ENCODE measurements around the gene GALNT2.

GALNT2 gene

GRCh38 chr1:230322421-230322756 lies 255.4 kb downstream of the GALNT2 start:
- no peak overlapping the region for H3K4me3 ChIP-seq (ENCODE audit: low read depth, low read length)
- DNase-seq (ENCODE audit: low read depth), result no peak
- TF ChIP-seq CTCF (IDR thresholded peaks at IDR 0.05; ENCODE audit: control insufficient read depth, extremely low read depth, insufficient read depth), result no peak

GRCh38 chr1:230322967-230323547 lies 256.0 kb downstream of the GALNT2 start:
- TF ChIP-seq CTCF (IDR thresholded peaks at IDR 0.05; ENCODE audit: control insufficient read depth, extremely low read depth, insufficient read depth), result no peak
- no peak overlapping the region for H3K4me3 ChIP-seq (ENCODE audit: low read depth, low read length)
- DNase-seq (ENCODE audit: low read depth), result no peak

DNA sequence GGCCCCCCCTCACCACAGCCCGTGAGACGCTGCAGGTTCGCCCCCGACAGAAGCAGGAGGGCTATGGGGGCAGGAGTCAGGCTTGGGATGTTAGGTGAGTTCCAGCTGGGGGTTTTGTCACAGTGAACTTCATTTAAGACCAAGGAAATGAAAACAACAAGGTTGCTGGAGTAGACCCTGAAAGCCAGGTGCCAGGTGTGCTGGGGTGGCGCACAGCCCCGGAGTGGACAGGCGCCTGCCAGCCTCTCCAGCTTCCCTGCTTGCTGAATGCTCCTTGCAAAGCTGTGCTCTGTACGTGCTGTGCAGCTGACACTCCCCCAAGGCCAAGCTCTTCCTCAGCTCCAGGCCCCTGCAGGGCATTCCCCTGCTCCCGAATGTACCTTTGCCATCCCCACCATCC lies 256.6 kb downstream of the GALNT2 start:
- no peak for TF ChIP-seq CTCF (IDR thresholded peaks at IDR 0.05; ENCODE audit: control insufficient read depth, extremely low read depth, insufficient read depth)
- DNase-seq (ENCODE audit: low read depth), result no peak
- no peak overlapping the region for H3K4me3 ChIP-seq (ENCODE audit: low read depth, low read length)

- H3K4me3 ChIP-seq (ENCODE audit: low read depth, low read length), result no peak overlapping the region
- no peak for DNase-seq (ENCODE audit: low read depth)
- TF ChIP-seq CTCF (IDR thresholded peaks at IDR 0.05; ENCODE audit: control insufficient read depth, extremely low read depth, insufficient read depth), result no peak
Observed at GRCh38 chr1:230326971-230327891, 260.2 kb downstream of the GALNT2 start.

GRCh38 chr1:230327892-230328284 lies 260.9 kb downstream of the GALNT2 start:
- no peak for TF ChIP-seq CTCF (IDR thresholded peaks at IDR 0.05; ENCODE audit: control insufficient read depth, extremely low read depth, insufficient read depth)
- no peak for DNase-seq (ENCODE audit: low read depth)
- no peak overlapping the region for H3K4me3 ChIP-seq (ENCODE audit: low read depth, low read length)

GRCh38 chr1:230328342-230329015 lies 261.4 kb downstream of the GALNT2 start:
- H3K4me3 ChIP-seq (ENCODE audit: low read depth, low read length), result no peak overlapping the region
- no peak for DNase-seq (ENCODE audit: low read depth)
- TF ChIP-seq CTCF (IDR thresholded peaks at IDR 0.05; ENCODE audit: control insufficient read depth, extremely low read depth, insufficient read depth), result no peak
